Measurements from ENCODE around the gene NUB1.

Gene NUB1

GRCh38 chr7:151381098-151381347 lies 39.4 kb downstream of the NUB1 start:
- Histone ChIP-seq H3K4me3 (ENCODE audit: insufficient read depth, low read depth, low read length, poor library complexity, severe bottlenecking) (peak overlapping the region; percentile 41), H3K27ac (ENCODE audit: insufficient read depth, low read length, poor library complexity, severe bottlenecking) (peak overlapping the region; percentile 64), H3K9me3 (ENCODE audit: control insufficient read depth, low read length) (no peaks in the 10 kb centered on the region), H3K4me1 (ENCODE audit: control insufficient read depth, insufficient read depth, low read length, poor library complexity, severe bottlenecking) (peaks cover 21% of the 10 kb centered on the region), H3K27me3 (replicated peaks; ENCODE audit: control insufficient read depth, insufficient read depth, low read length, poor library complexity, severe bottlenecking) (no peaks in the 10 kb centered on the region), H3K36me3 (ENCODE audit: control insufficient read depth, insufficient read depth, low read length) (peaks cover 25% of the 10 kb centered on the region)
- no peak for DNase-seq

DNA sequence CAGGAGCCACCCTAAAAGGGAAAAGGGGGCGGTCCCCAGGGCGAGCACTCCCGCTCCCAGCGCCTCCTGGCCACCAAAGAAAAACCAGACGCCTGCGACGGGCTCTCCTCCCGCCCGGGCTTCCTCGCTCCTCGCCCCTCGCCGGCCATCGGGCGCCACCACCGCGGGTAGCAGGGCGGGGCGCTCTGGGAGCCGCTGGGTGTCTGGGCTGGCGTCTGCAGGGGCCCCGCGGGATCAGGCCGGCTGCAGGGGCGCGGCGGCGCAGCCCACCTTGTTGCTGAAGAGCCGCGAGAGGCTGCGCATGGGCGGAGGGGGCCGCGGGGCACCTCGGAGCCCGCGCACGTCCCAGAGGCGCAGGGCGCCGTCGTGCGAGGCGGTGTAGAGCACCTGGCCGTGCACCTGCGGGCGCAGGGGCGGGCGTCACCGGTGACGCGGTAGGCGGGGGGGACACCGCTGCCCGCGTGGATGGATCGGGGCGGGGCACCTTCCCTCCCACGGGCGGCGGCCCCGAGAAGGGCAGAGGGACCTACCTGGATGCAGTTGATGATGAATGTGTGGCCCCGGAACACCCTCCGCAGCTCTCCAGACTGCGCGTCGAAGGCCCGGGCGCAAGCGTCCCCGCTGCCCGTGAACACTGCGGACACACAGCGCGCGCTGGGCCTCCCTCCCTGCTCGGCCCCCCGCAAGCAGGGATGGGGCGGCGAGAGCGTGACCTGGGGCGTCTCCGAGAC lies 39.9 kb downstream of the NUB1 start:
- DNase-seq: peak; percentile 67 to 77 (median 69)
- no peaks in the 10 kb centered on the region for H3K9me3 ChIP-seq (ENCODE audit: control insufficient read depth, low read length)
- peak overlapping the region; percentile 67 for H3K27ac ChIP-seq (ENCODE audit: insufficient read depth, low read length, poor library complexity, severe bottlenecking)
- peaks cover 21% of the 10 kb centered on the region for H3K4me1 ChIP-seq (ENCODE audit: control insufficient read depth, insufficient read depth, low read length, poor library complexity, severe bottlenecking)
- H3K36me3 ChIP-seq (ENCODE audit: control insufficient read depth, insufficient read depth, low read length): peaks cover 20% of the 10 kb centered on the region
- H3K27me3 ChIP-seq (replicated peaks; ENCODE audit: control insufficient read depth, insufficient read depth, low read length, poor library complexity, severe bottlenecking): no peaks in the 10 kb centered on the region
- H3K4me3 ChIP-seq (ENCODE audit: insufficient read depth, low read depth, low read length, poor library complexity, severe bottlenecking): peak overlapping the region; percentile 41

DNA sequence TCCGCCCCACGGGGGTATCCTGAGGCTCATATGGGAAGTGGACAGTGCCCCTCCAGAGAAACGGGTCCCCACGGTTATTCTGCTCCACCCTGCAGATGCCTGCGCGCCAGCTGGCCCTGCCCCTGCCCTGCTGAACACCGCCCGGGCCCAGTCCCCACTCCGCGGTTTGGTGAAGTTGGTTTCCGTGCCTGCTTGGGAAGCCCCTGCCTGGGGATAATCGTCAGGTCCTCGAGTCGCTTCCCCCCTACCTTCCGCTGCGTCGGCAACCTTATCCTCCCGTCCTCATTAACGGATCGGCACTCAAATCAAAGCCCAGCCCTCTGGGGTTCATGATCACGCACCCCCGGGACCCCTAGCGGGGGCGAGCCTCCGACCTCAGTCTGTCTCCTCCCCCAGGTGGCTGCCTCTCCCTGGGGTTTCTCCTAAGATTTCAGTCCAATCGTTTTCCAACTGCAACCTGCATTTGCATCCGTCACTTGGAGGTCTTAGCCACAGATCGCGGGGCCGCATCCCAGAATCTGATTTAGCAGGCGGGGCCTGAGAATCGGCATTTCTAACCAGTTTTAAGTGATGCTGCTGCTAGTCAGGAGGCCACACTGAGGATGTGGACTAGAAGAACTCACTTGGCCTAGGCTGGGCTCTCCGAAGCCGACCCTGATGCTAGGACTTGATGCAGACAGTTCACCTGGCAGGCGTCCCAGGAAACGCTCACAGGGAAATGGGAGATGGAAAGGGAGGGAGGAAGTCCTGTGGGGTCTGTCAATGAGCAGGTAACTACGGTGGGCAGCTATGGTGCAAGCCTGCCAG lies 40.7 kb downstream of the NUB1 start:
- Histone ChIP-seq H3K27ac (ENCODE audit: insufficient read depth, low read length, poor library complexity, severe bottlenecking) (peak overlapping the region; percentile 67), H3K9me3 (ENCODE audit: control insufficient read depth, low read length) (no peaks in the 10 kb centered on the region), H3K27me3 (replicated peaks; ENCODE audit: control insufficient read depth, insufficient read depth, low read length, poor library complexity, severe bottlenecking) (no peaks in the 10 kb centered on the region), H3K4me1 (ENCODE audit: control insufficient read depth, insufficient read depth, low read length, poor library complexity, severe bottlenecking) (peaks cover 21% of the 10 kb centered on the region), H3K36me3 (ENCODE audit: control insufficient read depth, insufficient read depth, low read length) (peaks cover 12% of the 10 kb centered on the region), H3K4me3 (ENCODE audit: insufficient read depth, low read depth, low read length, poor library complexity, severe bottlenecking) (peak overlapping the region; percentile 41)
- peak; percentile 57 to 64 (median 63) for DNase-seq

DNA sequence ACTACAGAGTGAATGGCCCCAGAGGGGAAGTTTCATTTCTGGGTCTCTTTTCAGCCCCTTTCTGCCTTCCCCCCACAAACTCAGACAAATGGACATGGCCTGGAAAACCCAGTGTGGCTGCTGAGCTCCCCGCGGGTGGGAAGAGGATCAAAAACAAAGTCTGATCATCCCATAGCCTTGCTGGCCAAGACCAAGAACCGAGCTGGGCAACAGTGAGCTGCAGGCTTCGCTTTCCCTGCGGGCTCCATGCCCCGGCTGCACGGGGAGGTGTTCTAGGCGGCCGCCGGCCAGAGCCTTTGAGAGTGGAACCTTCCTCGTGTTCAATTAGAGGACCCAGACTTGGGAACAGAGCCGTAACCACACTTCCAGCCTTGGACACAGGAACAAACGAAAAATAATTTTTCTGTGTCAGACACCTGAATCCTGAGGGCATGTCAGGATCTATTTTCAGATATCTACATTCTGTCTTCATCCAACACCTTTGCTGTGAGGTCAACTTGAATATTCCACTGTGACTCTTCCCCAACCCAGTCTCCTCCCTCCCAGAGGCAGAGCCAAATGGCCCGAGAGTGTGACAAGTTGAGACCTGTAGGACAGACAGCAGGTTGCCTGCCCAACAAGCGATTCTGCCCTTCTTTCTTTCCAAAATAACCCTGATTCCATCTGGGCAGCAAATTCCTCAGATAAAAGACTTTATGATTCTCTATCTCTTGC lies 42.2 kb downstream of the NUB1 start:
- Histone ChIP-seq H3K27ac (ENCODE audit: insufficient read depth, low read length, poor library complexity, severe bottlenecking) (no peak overlapping the region), H3K27me3 (replicated peaks; ENCODE audit: control insufficient read depth, insufficient read depth, low read length, poor library complexity, severe bottlenecking) (no peaks in the 10 kb centered on the region), H3K36me3 (ENCODE audit: control insufficient read depth, insufficient read depth, low read length) (peaks cover 2% of the 10 kb centered on the region), H3K4me3 (ENCODE audit: insufficient read depth, low read depth, low read length, poor library complexity, severe bottlenecking) (no peak overlapping the region), H3K4me1 (ENCODE audit: control insufficient read depth, insufficient read depth, low read length, poor library complexity, severe bottlenecking) (peaks cover 21% of the 10 kb centered on the region), H3K9me3 (ENCODE audit: control insufficient read depth, low read length) (no peaks in the 10 kb centered on the region)
- DNase-seq: no peak

- H3K36me3 ChIP-seq (ENCODE audit: control insufficient read depth, insufficient read depth, low read length): no peaks in the 10 kb centered on the region
- no peak for DNase-seq
- no peak overlapping the region for H3K4me3 ChIP-seq (ENCODE audit: insufficient read depth, low read depth, low read length, poor library complexity, severe bottlenecking)
- no peaks in the 10 kb centered on the region for H3K27me3 ChIP-seq (replicated peaks; ENCODE audit: control insufficient read depth, insufficient read depth, low read length, poor library complexity, severe bottlenecking)
- H3K9me3 ChIP-seq (ENCODE audit: control insufficient read depth, low read length): no peaks in the 10 kb centered on the region
- no peak overlapping the region for H3K27ac ChIP-seq (ENCODE audit: insufficient read depth, low read length, poor library complexity, severe bottlenecking)
- peaks cover 21% of the 10 kb centered on the region for H3K4me1 ChIP-seq (ENCODE audit: control insufficient read depth, insufficient read depth, low read length, poor library complexity, severe bottlenecking)
These were observed 42.7 kb downstream of the NUB1 start for GRCh38 chr7:151384352-151384697.

- Histone ChIP-seq H3K27ac (ENCODE audit: insufficient read depth, low read length, poor library complexity, severe bottlenecking) (no peak overlapping the region), H3K4me1 (ENCODE audit: control insufficient read depth, insufficient read depth, low read length, poor library complexity, severe bottlenecking) (peaks cover 21% of the 10 kb centered on the region), H3K9me3 (ENCODE audit: control insufficient read depth, low read length) (no peaks in the 10 kb centered on the region), H3K4me3 (ENCODE audit: insufficient read depth, low read depth, low read length, poor library complexity, severe bottlenecking) (no peak overlapping the region), H3K27me3 (replicated peaks; ENCODE audit: control insufficient read depth, insufficient read depth, low read length, poor library complexity, severe bottlenecking) (no peaks in the 10 kb centered on the region), H3K36me3 (ENCODE audit: control insufficient read depth, insufficient read depth, low read length) (no peaks in the 10 kb centered on the region)
- DNase-seq: no peak
These were observed 43.4 kb downstream of the NUB1 start for GRCh38 chr7:151384776-151385625.

GRCh38 chr7:151385626-151386300 lies 44.2 kb downstream of the NUB1 start:
- Histone ChIP-seq H3K27me3 (replicated peaks; ENCODE audit: control insufficient read depth, insufficient read depth, low read length, poor library complexity, severe bottlenecking) (no peaks in the 10 kb centered on the region), H3K36me3 (ENCODE audit: control insufficient read depth, insufficient read depth, low read length) (no peaks in the 10 kb centered on the region), H3K27ac (ENCODE audit: insufficient read depth, low read length, poor library complexity, severe bottlenecking) (no peak overlapping the region), H3K4me3 (ENCODE audit: insufficient read depth, low read depth, low read length, poor library complexity, severe bottlenecking) (no peak overlapping the region), H3K4me1 (ENCODE audit: control insufficient read depth, insufficient read depth, low read length, poor library complexity, severe bottlenecking) (peaks cover 19% of the 10 kb centered on the region), H3K9me3 (ENCODE audit: control insufficient read depth, low read length) (no peaks in the 10 kb centered on the region)
- DNase-seq: no peak

DNA sequence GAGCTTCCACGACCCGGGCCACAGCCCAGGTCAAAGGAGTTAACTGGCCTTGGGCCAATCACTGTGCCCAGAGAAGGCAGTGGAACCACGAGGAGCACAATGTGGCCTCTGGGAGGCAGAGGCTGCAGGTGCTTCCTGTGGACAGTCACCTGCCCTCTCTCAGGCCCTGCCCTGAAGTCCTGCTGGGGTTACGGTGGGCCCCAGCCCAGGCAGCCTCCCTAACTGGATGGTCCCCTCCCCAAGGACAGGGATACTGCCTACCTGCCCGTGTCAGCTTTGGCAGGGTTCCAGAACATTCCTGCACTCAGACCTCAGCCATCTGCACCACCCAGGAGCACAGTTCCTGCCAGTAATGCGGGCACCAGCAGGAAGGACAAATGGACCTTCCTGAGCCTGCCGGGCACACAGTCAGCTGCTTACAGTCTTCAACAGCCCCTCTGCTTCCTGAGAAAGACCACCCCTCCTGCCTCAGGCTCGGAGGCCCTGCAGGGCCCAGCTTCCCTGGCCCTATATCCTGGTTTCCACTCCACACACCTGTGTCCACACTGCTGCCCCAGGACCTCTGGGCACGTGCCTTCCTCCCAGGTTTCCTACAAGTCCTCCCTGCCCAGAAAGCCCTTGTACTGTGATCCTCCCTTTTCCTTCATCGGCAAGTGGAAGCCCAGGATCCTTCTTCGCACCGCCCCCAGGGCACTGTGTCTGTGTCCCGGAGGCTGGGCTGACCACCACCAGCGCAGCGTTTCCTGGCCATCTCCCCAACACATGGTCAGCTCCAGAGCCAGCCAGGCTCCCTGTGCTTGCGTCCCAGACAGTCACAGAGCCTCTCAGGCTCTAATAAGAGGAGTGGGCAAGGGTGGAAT lies 44.9 kb downstream of the NUB1 start:
- Histone ChIP-seq H3K36me3 (ENCODE audit: control insufficient read depth, insufficient read depth, low read length) (no peaks in the 10 kb centered on the region), H3K4me3 (ENCODE audit: insufficient read depth, low read depth, low read length, poor library complexity, severe bottlenecking) (no peak overlapping the region), H3K27me3 (replicated peaks; ENCODE audit: control insufficient read depth, insufficient read depth, low read length, poor library complexity, severe bottlenecking) (no peaks in the 10 kb centered on the region), H3K27ac (ENCODE audit: insufficient read depth, low read length, poor library complexity, severe bottlenecking) (no peak overlapping the region), H3K4me1 (ENCODE audit: control insufficient read depth, insufficient read depth, low read length, poor library complexity, severe bottlenecking) (peaks cover 11% of the 10 kb centered on the region), H3K9me3 (ENCODE audit: control insufficient read depth, low read length) (no peaks in the 10 kb centered on the region)
- DNase-seq: no peak
